Stimulated activated CD4-positive, alpha-beta T cell treated with anti-CD3 and anti-CD28 coated beads, Interleukin-15, amount 100 ng/mL, for 48 hours (primary cell): ENCODE data around the gene ABCB9.
"Not testable (repeated sequence)": the region's sequence is repeated elsewhere in the genome, so short reads cannot be mapped to it uniquely, and the experiment has no call there.

Experiments
- DNase-seq, 2 donors: peaks; one replicate each; pipeline ENCODE4 v3.0.0-alpha.2; 2020; ENCODE audit warnings: low read depth in 2 of 2

The ABCB9 gene

GRCh38 chr12:122895320-122895703 is 71.0 kb downstream of the ABCB9 start:
- no peak for DNase-seq

- no peak for DNase-seq
Observed at GRCh38 chr12:122894193-122895121, 71.8 kb downstream of the ABCB9 start.

- no peak for DNase-seq
Observed at GRCh38 chr12:122893208-122894153, 72.8 kb downstream of the ABCB9 start.

DNA sequence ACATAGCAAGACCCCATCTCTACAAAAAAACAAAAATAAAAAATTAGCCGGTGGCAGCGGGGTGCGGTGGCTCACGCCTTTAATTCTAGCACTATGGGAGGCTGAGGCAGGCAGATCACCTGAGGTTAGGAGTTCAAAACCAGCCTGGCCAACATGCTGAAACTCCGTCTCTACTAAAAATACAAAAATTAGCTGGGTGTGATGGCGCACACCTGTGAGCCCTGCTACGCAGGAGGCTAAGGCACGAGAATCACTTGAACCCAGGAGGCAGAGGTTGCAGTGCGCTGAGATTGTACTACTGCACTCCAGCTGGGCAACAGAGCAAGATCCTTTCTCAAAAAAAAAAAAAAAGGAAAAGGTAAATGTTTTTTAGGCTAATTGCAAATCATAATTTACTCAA is 73.5 kb downstream of the ABCB9 start:
- DNase-seq = not testable (repeated sequence)

DNA sequence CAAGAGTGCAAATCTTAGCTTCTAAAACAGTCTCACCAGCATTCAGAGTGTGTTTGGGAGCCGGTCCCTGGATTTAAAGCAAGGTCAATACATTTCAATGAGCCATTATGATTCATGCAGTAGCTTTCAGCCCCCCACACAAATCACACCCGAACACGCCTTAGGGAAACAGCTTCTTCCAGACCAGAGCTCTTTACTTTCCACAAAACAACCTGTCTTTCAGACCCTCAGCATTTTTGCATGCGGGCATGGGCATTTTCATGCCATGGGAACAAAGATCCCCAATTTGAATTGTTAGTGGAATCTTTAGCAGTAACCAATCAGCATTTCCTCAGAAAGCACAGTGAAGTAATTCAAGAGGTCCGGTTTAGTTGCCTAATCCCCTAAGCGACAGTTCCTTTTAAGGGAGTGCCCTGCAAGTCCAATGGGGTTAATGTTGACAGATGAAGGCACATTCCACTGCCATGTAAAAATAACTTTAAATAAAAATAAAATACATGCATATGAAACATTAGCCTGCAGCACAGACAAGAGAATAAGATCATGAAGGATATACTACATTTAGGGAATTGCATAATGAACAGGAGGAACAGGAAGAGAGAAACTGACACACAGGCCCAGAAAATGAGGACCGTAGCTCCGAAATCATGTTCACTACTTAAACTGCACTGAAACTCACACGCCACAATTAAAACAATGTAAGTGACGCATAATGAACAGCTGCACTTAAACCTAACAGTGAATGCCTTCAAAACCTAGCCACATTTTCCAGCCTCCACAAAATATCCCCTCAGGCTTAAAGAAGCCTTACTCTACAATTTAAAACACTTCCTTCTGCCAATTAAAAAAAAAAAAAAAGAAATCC is 74.4 kb downstream of the ABCB9 start:
- no peak for DNase-seq

DNA sequence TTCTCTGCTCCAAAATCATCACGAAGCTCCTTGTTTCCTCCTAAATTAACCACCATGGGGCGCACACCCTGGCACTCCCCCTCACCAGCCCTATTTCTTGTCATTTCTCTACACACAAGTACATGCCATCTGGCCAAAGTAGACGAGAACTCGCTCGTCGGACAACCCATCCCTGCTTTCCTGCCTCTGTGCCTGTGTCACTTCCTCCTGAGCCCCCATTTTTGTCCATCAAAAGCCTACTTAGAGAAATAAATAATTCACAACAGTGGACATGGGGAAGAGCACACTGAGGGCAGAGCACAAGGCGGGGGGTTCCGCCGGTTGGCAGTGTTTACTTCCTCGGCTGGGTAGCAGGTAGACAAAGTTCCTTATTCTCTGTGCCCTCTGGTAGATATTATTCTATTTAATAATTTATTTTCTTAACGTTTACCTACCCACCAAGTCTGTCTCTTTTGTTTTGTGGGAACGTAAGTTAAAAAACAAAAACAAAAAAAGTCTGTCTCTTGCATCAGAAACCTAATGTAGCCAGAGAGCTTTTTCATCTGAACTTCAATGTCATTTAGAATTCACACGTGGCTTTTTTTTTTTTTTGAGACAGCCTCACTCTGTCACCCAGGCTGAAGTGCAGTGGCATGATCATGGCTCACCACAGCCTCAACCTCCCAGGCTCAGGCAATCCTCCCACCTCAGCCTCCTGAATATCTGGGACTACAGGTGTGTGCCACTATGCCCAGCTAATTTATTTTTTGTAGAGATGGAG is 76.3 kb downstream of the ABCB9 start:
- DNase-seq = no peak

- peak in 1 of 2 donors; percentile 22 for DNase-seq
Observed at GRCh38 chr12:122888232-122888752, 78.0 kb downstream of the ABCB9 start.

DNA sequence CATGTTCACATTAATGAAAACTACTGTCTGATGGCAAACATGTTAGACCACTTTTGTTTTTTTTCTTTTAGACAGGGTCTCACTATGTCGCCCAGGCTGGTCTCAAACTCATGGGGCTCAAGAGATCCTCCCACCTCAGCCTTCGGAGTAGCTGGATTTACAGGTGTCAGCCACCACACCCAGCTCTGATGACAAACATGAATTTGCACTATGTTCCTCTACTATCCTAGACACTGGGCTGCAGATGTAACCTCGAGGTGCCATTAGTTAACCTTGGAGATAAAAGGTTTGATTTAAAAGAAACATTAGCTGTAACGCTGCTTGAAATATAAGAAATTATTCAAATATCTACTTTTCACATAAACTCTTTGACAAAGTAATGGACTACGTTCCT is 78.4 kb downstream of the ABCB9 start:
- DNase-seq = no peak

GRCh38 chr12:122886851-122887818 is 79.1 kb downstream of the ABCB9 start:
- peak in 1 of 2 donors; percentile 35 for DNase-seq

- DNase-seq = no peak
Observed at GRCh38 chr12:122886161-122886560, 80.1 kb downstream of the ABCB9 start.

- no peak for DNase-seq
Observed at GRCh38 chr12:122884860-122885259, 81.4 kb downstream of the ABCB9 start.

- no peak for DNase-seq
Observed at GRCh38 chr12:122884091-122884826, 82.0 kb downstream of the ABCB9 start.

DNA sequence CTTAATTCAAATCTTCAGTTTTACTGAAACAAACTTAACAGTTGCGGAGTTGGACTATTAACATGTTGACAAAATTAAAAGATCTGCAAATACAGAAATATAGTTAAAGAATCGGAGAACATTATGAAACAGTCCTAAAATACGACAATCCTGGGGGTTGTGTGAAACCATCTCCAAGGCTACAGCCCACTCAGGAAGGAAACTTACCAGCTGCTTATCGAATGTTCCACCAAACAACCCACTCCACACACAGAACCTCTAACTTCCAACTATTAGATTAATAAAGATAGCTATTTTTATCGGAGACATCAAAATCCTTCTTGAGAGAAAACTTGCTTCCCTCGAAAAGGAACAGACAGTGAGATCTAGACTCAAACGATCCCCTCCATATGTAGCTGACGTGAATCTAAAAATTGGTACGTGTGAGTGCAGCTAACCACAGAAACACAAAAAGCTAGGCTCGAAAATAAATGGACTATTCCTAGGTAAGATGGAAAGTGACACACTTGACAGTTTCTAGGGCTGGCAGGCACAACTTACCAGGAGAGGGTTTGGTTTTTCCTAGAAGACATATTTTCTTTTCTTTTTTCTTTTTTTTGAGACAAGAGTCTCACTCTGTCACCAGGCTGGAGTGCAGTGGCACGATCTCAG is 83.2 kb downstream of the ABCB9 start:
- no peak for DNase-seq

DNA sequence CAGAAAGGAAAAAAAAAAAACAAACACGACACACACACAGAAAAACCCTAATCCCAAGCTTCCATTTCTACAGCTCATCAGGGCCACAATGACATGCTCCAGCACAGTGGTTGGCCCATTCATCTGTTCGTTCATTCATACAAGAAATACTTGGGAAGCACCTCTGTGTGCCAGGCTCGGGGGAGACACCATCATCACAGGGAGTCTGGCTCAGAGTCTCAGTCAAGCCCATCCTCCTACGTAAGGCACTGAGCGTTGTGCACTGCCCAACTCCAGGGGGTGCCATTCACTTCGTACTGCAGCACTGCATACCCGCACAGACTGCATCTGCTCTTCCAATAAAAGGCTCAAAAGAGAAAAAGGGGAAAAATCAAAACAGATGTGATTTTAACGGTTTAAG is 85.6 kb downstream of the ABCB9 start:
- DNase-seq = no peak

DNA sequence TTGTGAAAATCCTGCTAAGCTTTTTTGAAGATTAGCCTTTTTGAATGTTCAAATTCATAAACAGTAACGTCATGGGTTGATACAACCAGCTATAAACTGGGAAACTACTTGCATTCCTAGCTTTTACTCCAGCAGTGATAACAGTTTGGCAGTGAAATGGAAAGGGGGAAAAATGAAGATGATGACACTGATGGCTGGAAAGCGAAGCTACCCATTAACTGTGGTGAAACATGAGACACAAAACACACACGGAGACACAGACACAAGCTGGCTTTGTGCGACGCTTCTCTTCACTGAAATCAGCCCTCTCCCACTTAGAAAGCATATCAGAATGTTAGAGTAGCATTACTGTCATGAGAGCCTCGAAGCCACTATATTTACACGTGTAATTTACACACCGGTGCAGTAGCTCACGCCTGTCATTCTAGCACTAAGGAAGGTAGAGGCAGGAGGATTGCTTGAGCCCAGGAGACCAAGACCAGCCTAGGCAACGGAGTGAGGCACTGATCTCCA is 86.1 kb downstream of the ABCB9 start:
- DNase-seq = no peak
